Neural cell (in vitro differentiated cells): Measurements from ENCODE around the gene SOS1. TPM values are rescaled to one million over a fixed set of nuclear protein-coding genes. Genes with fewer than 3 reads are reported as not detected.

Source experiments
- H2AFZ ChIP-seq: fragments of 200-600, 300-800 bp; sonication (generic), shearing (Covaris generic); 2 replicates; pipeline ENCODE4 v1.6.0; 2014; ENCODE audit warnings: low read depth, mild to moderate bottlenecking, antibody characterized with exemption, low read length, moderate library complexity
- H3F3A ChIP-seq: fragments of 200-600 bp; shearing (Covaris generic); 2 replicates; pipeline ENCODE4 v1.6.1; 2016; ENCODE audit warnings: mild to moderate bottlenecking, moderate library complexity, mixed read lengths, antibody characterized with exemption, low read length; ENCODE audit not compliant: insufficient read depth, poor library complexity, severe bottlenecking
- H3K27ac ChIP-seq: fragments of 200-600, 300-800 bp; sonication (generic), shearing (Covaris generic); 2 replicates; pipeline ENCODE4 v1.5.1; 2014; ENCODE audit warnings: mild to moderate bottlenecking, low read length, moderate library complexity
- H3K27me3 ChIP-seq: fragments of 300-800, 200-600 bp; sonication (generic), shearing (Covaris generic); 2 replicates; pipeline ENCODE4 v1.6.0; 2014; ENCODE audit warnings: mild to moderate bottlenecking, low read depth, low read length, moderate library complexity; ENCODE audit not compliant: insufficient read depth
- H3K36me3 ChIP-seq: fragments of 300-800, 200-600 bp; sonication (generic), shearing (Covaris generic); 2 replicates; pipeline ENCODE4 v1.5.1; 2014; ENCODE audit warnings: mild to moderate bottlenecking, antibody characterized with exemption, low read length, moderate library complexity; ENCODE audit not compliant: insufficient read depth
- H3K4me2 ChIP-seq: fragments of 300-800, 200-600 bp; sonication (generic), shearing (Covaris generic); 2 replicates; pipeline ENCODE4 v1.6.0; 2014; ENCODE audit warnings: mild to moderate bottlenecking, low read length
- H3K4me3 ChIP-seq: fragments of 300-800, 200-600 bp; sonication (generic), shearing (Covaris generic); 2 replicates; pipeline ENCODE4 v1.5.1; 2014; ENCODE audit warnings: mild to moderate bottlenecking, low read length, moderate library complexity
- H3K79me2 ChIP-seq: fragments of 200-600 bp; shearing (Covaris generic); replicated peaks from 2 replicates; pipeline ENCODE4 v1.6.0; 2014; ENCODE audit warnings: mild to moderate bottlenecking, low read length, moderate library complexity; ENCODE audit not compliant: insufficient read depth
- H3K9ac ChIP-seq: fragments of 300-800, 200-600 bp; sonication (generic), shearing (Covaris generic); 2 replicates; pipeline ENCODE4 v1.6.1; 2016; ENCODE audit warnings: mild to moderate bottlenecking, low read length, mixed read lengths
- H3K9me2 ChIP-seq: fragments of 200-600 bp; shearing (Covaris generic); 2 replicates; pipeline ENCODE4 v1.6.1; 2016; ENCODE audit warnings: mild to moderate bottlenecking, low read length, mixed read lengths; ENCODE audit not compliant: insufficient read depth
- H3K9me3 ChIP-seq: fragments of 200-600, 300-800 bp; sonication (generic), shearing (Covaris generic); 2 replicates; pipeline ENCODE4 v1.6.1; 2016; ENCODE audit warnings: mild to moderate bottlenecking, mixed run types, low read length, moderate library complexity, mixed read lengths
- H4K20me1 ChIP-seq: fragments of 200-600 bp; shearing (Covaris generic); 2 replicates; pipeline ENCODE4 v1.6.1; 2016; ENCODE audit warnings: mild to moderate bottlenecking, mixed run types; ENCODE audit not compliant: insufficient read depth
- EP300 ChIP-seq: fragments of 450-650 bp; conservative IDR thresholded peaks from 2 replicates; pipeline ENCODE4 v1.6.1; 2014; ENCODE audit warnings: antibody characterized with exemption, mild to moderate bottlenecking, moderate library complexity; ENCODE audit not compliant: poor library complexity, severe bottlenecking
- EZH2 ChIP-seq: fragments of 200-600, 300-800 bp; shearing (Covaris generic), sonication (generic); IDR thresholded peaks from 2 replicates; pipeline ENCODE4 v1.6.1; 2014; ENCODE audit warnings: antibody characterized with exemption, low read length, borderline replicate concordance, mild to moderate bottlenecking; ENCODE audit not compliant: insufficient read depth, poor library complexity, severe bottlenecking
- MXI1 ChIP-seq: fragments of 450-650 bp; conservative IDR thresholded peaks from 2 replicates; pipeline ENCODE4 v1.6.1; 2014; ENCODE audit warnings: antibody characterized with exemption, mild to moderate bottlenecking; ENCODE audit not compliant: poor library complexity, severe bottlenecking
- POLR2AphosphoS5 ChIP-seq: IDR thresholded peaks from 2 replicates; pipeline ENCODE4 v1.6.1; 2012
- RAD21 ChIP-seq: fragments of 450-650 bp; conservative IDR thresholded peaks from 2 replicates; pipeline ENCODE4 v1.6.1; 2014; ENCODE audit warnings: antibody characterized with exemption, mild to moderate bottlenecking, moderate library complexity
- SMC3 ChIP-seq: fragments of 450-650 bp; conservative IDR thresholded peaks from 2 replicates; pipeline ENCODE4 v1.6.1; 2014; ENCODE audit warnings: antibody characterized with exemption, mild to moderate bottlenecking, moderate library complexity; ENCODE audit not compliant: poor library complexity
- TAF1 ChIP-seq: IDR thresholded peaks from 2 replicates; pipeline ENCODE4 v1.6.1; 2012; ENCODE audit warnings: low read depth
- polyA plus RNA-seq: library from polyadenylated mRNA; depleted of rRNA; stranded (reverse); fragments of >200 nt; gene quantifications from 2 replicates; pipeline ENCODE4 v1.2.3, GENCODE V29; 2014
- TF ChIP-seq, protein P1 (sequence below): fragments of 450-650 bp; IDR thresholded peaks from 2 replicates; pipeline ENCODE4 v1.5.1; 2014; ENCODE audit warnings: antibody characterized with exemption, mild to moderate bottlenecking, moderate library complexity; ENCODE audit not compliant: poor library complexity, severe bottlenecking
- TF ChIP-seq, protein P2 (sequence below): IDR thresholded peaks from 2 replicates; pipeline ENCODE4 v1.6.1; 2012; ENCODE audit warnings: borderline replicate concordance

The SOS1 gene
- polyA plus RNA-seq, 1 donor from 2014 or later, result 19.0 TPM

DNA sequence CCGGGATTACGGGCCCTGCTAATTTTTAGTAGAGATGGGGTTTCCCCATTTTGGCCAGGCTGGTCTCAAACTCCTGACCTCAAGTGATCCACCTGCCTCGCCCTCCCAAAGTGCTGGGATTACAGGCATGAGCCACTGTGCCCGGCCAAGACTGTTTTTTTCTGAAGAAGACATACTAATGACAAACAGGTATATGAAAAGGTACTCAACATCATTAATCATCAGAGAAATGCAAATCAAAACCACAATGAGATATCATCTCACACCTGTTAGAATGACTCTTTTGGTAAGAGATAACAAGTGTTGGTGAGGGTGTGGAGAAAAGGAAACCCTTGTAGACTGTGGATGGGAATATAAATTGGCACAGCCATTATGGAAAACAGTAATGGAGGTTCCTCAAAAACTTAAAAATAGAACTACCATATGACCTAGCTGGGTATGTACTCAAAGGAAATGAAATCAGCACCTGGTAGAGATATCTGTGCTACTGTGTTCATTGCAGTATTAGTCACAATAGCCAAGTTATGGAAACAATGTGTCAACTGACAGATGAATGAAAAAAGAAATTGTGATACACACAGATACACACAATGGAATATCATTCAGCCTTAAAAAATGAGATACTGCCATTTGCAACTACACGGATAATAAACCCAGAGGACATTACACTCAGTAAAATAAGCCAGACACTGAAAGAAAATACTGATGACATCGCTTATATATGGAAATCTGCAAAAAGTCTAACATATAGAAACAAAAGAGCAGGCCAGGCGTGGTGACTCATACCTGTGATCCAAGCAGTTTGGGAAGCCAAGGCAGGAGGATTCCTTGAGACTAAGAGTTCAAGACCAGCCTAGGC, 20.8 kb downstream of the SOS1 start:
- no peaks in the 10 kb centered on the region for H3K9me3 ChIP-seq
- H3K27ac ChIP-seq, result no peak overlapping the region
- H3K9me2 ChIP-seq, result no peaks in the 10 kb centered on the region
- no peaks in the 10 kb centered on the region for H3K36me3 ChIP-seq
- no peak overlapping the region for H3K4me3 ChIP-seq
- no peak overlapping the region for H3K4me2 ChIP-seq
- no peak for TF ChIP-seq EZH2
- H3K9ac ChIP-seq, result no peak overlapping the region
- peaks cover 82% of the 10 kb centered on the region for H3K79me2 ChIP-seq
- H3K27me3 ChIP-seq, result no peaks in the 10 kb centered on the region
- no peak overlapping the region for H2AFZ ChIP-seq
- H4K20me1 ChIP-seq, result no peaks in the 10 kb centered on the region
- no peaks in the 10 kb centered on the region for H3F3A ChIP-seq

DNA sequence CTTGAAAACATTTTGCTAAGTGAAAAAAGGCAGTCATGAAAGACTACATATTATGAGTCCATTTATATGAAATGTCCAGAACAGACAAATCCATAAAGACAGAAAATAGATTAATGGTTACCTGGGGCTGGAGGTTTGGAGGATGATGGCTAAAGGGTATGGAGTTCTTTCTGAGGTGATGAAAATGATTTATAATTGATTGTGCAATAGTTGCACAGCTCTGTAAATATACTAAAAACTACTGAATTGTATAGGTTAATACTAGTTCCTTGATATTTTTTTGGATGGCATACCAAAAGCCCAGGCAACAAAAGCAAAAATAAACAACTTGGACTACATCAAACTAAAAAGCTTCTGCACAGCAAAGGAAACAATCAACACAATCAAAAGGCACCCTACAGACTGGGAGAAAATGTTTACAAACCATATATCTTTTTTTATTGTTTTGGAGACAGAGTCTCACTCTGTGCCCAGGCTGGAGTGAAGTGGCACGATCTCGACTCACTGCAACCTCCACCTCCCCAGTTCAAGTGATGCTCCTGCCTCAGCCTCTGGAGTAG, 21.5 kb downstream of the SOS1 start:
- H3K9me2 ChIP-seq, result no peaks in the 10 kb centered on the region
- H3K9me3 ChIP-seq, result no peaks in the 10 kb centered on the region
- H3K27me3 ChIP-seq, result no peaks in the 10 kb centered on the region
- H3F3A ChIP-seq, result no peaks in the 10 kb centered on the region
- H2AFZ ChIP-seq, result no peak overlapping the region
- H3K9ac ChIP-seq, result no peak overlapping the region
- no peaks in the 10 kb centered on the region for H4K20me1 ChIP-seq
- no peak overlapping the region for H3K4me2 ChIP-seq
- TF ChIP-seq, protein P1, sequence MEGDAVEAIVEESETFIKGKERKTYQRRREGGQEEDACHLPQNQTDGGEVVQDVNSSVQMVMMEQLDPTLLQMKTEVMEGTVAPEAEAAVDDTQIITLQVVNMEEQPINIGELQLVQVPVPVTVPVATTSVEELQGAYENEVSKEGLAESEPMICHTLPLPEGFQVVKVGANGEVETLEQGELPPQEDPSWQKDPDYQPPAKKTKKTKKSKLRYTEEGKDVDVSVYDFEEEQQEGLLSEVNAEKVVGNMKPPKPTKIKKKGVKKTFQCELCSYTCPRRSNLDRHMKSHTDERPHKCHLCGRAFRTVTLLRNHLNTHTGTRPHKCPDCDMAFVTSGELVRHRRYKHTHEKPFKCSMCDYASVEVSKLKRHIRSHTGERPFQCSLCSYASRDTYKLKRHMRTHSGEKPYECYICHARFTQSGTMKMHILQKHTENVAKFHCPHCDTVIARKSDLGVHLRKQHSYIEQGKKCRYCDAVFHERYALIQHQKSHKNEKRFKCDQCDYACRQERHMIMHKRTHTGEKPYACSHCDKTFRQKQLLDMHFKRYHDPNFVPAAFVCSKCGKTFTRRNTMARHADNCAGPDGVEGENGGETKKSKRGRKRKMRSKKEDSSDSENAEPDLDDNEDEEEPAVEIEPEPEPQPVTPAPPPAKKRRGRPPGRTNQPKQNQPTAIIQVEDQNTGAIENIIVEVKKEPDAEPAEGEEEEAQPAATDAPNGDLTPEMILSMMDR, result no peak
- TF ChIP-seq POLR2AphosphoS5 (no peak), TAF1 (no peak), SMC3 (no peak), RAD21 (no peak), EZH2 (no peak), EP300 (no peak), MXI1 (no peak)
- TF ChIP-seq, protein P2, sequence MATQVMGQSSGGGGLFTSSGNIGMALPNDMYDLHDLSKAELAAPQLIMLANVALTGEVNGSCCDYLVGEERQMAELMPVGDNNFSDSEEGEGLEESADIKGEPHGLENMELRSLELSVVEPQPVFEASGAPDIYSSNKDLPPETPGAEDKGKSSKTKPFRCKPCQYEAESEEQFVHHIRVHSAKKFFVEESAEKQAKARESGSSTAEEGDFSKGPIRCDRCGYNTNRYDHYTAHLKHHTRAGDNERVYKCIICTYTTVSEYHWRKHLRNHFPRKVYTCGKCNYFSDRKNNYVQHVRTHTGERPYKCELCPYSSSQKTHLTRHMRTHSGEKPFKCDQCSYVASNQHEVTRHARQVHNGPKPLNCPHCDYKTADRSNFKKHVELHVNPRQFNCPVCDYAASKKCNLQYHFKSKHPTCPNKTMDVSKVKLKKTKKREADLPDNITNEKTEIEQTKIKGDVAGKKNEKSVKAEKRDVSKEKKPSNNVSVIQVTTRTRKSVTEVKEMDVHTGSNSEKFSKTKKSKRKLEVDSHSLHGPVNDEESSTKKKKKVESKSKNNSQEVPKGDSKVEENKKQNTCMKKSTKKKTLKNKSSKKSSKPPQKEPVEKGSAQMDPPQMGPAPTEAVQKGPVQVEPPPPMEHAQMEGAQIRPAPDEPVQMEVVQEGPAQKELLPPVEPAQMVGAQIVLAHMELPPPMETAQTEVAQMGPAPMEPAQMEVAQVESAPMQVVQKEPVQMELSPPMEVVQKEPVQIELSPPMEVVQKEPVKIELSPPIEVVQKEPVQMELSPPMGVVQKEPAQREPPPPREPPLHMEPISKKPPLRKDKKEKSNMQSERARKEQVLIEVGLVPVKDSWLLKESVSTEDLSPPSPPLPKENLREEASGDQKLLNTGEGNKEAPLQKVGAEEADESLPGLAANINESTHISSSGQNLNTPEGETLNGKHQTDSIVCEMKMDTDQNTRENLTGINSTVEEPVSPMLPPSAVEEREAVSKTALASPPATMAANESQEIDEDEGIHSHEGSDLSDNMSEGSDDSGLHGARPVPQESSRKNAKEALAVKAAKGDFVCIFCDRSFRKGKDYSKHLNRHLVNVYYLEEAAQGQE, result no peak
- H3K79me2 ChIP-seq, result peaks cover 81% of the 10 kb centered on the region
- no peaks in the 10 kb centered on the region for H3K36me3 ChIP-seq
- H3K4me3 ChIP-seq, result no peak overlapping the region
- no peak overlapping the region for H3K27ac ChIP-seq
